OCI-LY7 (cell line): ENCODE measurements around the gene AGMAT. TPM values are rescaled to one million over a fixed set of nuclear protein-coding genes. Genes with fewer than 3 reads are reported as not detected.

Experiments
- BruUV-seq: library from RNA; stranded (reverse); fragments of 400-500 nt; replicated peaks from 2 replicates; lab custom pipeline; 2021; lab: Mats Ljungman, UMichigan
- CTCF ChIA-PET: fragments of 300-600 bp; sonication (Branson Sonifier 250); formaldehyde crosslinking; loops from one replicate; lab custom pipeline; 2022; ENCODE audit warnings: antibody characterized with exemption; ENCODE audit not compliant: unreplicated experiment; lab: Charles Lee
- POLR2A ChIA-PET: fragments of 300-600 bp; sonication (Branson Sonifier 250); formaldehyde crosslinking; loops from one replicate; lab custom pipeline; 2022; ENCODE audit warnings: antibody characterized with exemption; lab: Charles Lee
- DNase-seq: peaks from one replicate; pipeline ENCODE4 v3.0.0-alpha.2; 2015; ENCODE audit warnings: low spot score
- H2AFZ ChIP-seq: fragments of 200-600 bp; sonication (generic), shearing (Covaris generic); 2 replicates; pipeline ENCODE4 v1.6.1; 2014; ENCODE audit warnings: mild to moderate bottlenecking, antibody characterized with exemption, low read length, moderate library complexity
- H3K27ac ChIP-seq: fragments of 200-600 bp; sonication (generic); 2 replicates; pipeline ENCODE4 v1.5.1; 2014; ENCODE audit warnings: mixed run types, low read depth, mild to moderate bottlenecking, moderate library complexity, low read length, inconsistent platforms; ENCODE audit not compliant: poor library complexity, severe bottlenecking
- H3K36me3 ChIP-seq: fragments of 200-600 bp; sonication (generic); 2 replicates; pipeline ENCODE4 v1.6.1; 2014; ENCODE audit warnings: mild to moderate bottlenecking, antibody characterized with exemption, low read length, moderate library complexity, mixed read lengths; ENCODE audit not compliant: insufficient read depth
- H3K4me1 ChIP-seq: fragments of 200-600 bp; sonication (generic); 2 replicates; pipeline ENCODE4 v1.5.1; 2014; ENCODE audit warnings: mild to moderate bottlenecking, low read length; ENCODE audit not compliant: insufficient read depth, poor library complexity, severe bottlenecking
- H3K4me2 ChIP-seq: fragments of 200-600 bp; sonication (generic); 2 replicates; pipeline ENCODE4 v1.6.1; 2014; ENCODE audit warnings: mild to moderate bottlenecking, low read length
- H3K4me3 ChIP-seq: fragments of 200-600 bp; sonication (generic); 2 replicates; pipeline ENCODE4 v1.5.1; 2014; ENCODE audit warnings: mild to moderate bottlenecking, low read depth, low read length; ENCODE audit not compliant: poor library complexity, severe bottlenecking
- H3K79me2 ChIP-seq: fragments of 200-600 bp; sonication (generic); 2 replicates; pipeline ENCODE4 v1.6.1; 2016; ENCODE audit warnings: low read depth, mild to moderate bottlenecking, low read length, moderate library complexity, mixed read lengths; ENCODE audit not compliant: insufficient read depth
- H3K9me2 ChIP-seq: fragments of 200-600 bp; sonication (generic); 2 replicates; pipeline ENCODE4 v1.6.1; 2016; ENCODE audit warnings: mild to moderate bottlenecking, low read length, mixed read lengths; ENCODE audit not compliant: insufficient read depth
- H3K9me3 ChIP-seq: fragments of 200-600 bp; sonication (generic); 2 replicates; pipeline ENCODE4 v1.6.1; 2014; ENCODE audit warnings: mild to moderate bottlenecking, mixed run types, low read length, mixed read lengths
- H4K20me1 ChIP-seq: fragments of 200-600 bp; sonication (generic); 2 replicates; pipeline ENCODE4 v1.6.1; 2014; ENCODE audit warnings: mild to moderate bottlenecking, antibody characterized with exemption, low read length, moderate library complexity, mixed read lengths; ENCODE audit not compliant: insufficient read depth
- EZH2phosphoT487 ChIP-seq: fragments of 200-600 bp; sonication (generic); IDR thresholded peaks from 2 replicates; pipeline ENCODE4 v1.6.1; 2018; ENCODE audit warnings: low read depth, borderline replicate concordance, mild to moderate bottlenecking, mixed run types, antibody characterized with exemption, low read length, moderate library complexity, mixed read lengths
- intact Hi-C: fragments of 100-400 bp; cut with micrococcal nuclease; formaldehyde crosslinking; loops from one replicate; pipeline ENCODE4 v1.10.0; 2022; ENCODE audit not compliant: unreplicated experiment
- total RNA-seq, 2 experiments: library from RNA; depleted of rRNA in 1 of 2; stranded (reverse); fragments of >200 nt in 1 of 2; shearing (Covaris generic) in 1 of 2; gene quantifications; 2 replicates each; pipeline ENCODE4 v1.2.3, GENCODE V29; 2014 to 2022
- TF ChIP-seq, protein P1 (sequence below): fragments of 200-600 bp; sonication (generic); conservative IDR thresholded peaks from 2 replicates; pipeline ENCODE4 v1.5.1; 2014; ENCODE audit warnings: mild to moderate bottlenecking, antibody characterized with exemption, low read length, moderate library complexity, mixed read lengths

AGMAT gene
- total RNA-seq, 2 experiments from 2014 or later, result 0.29 to 0.54 TPM

- no peak for DNase-seq
- H3K4me2 ChIP-seq, result no peak overlapping the region
- H3K79me2 ChIP-seq, result peaks cover 83% of the 10 kb centered on the region
- no peaks in the 10 kb centered on the region for H3K9me2 ChIP-seq
- intact Hi-C loops, result no loop called here
- H2AFZ ChIP-seq, result no peak overlapping the region
- H3K4me1 ChIP-seq, result peaks cover 10% of the 10 kb centered on the region
- POLR2A ChIA-PET, result no interaction called here
- H3K9me3 ChIP-seq, result no peaks in the 10 kb centered on the region
- H4K20me1 ChIP-seq, result peaks cover 18% of the 10 kb centered on the region
- H3K27ac ChIP-seq, result no peak overlapping the region
- H3K36me3 ChIP-seq, result peaks cover 60% of the 10 kb centered on the region
- CTCF ChIA-PET, result no interaction called here
- no TSS peak for BruUV-seq
- TF ChIP-seq, protein P1, sequence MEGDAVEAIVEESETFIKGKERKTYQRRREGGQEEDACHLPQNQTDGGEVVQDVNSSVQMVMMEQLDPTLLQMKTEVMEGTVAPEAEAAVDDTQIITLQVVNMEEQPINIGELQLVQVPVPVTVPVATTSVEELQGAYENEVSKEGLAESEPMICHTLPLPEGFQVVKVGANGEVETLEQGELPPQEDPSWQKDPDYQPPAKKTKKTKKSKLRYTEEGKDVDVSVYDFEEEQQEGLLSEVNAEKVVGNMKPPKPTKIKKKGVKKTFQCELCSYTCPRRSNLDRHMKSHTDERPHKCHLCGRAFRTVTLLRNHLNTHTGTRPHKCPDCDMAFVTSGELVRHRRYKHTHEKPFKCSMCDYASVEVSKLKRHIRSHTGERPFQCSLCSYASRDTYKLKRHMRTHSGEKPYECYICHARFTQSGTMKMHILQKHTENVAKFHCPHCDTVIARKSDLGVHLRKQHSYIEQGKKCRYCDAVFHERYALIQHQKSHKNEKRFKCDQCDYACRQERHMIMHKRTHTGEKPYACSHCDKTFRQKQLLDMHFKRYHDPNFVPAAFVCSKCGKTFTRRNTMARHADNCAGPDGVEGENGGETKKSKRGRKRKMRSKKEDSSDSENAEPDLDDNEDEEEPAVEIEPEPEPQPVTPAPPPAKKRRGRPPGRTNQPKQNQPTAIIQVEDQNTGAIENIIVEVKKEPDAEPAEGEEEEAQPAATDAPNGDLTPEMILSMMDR, result no peak
- no peak for TF ChIP-seq EZH2phosphoT487
- H3K4me3 ChIP-seq, result no peak overlapping the region
These were observed 40.4 kb upstream of the AGMAT start for GRCh38 chr1:15625056-15625917.

DNA sequence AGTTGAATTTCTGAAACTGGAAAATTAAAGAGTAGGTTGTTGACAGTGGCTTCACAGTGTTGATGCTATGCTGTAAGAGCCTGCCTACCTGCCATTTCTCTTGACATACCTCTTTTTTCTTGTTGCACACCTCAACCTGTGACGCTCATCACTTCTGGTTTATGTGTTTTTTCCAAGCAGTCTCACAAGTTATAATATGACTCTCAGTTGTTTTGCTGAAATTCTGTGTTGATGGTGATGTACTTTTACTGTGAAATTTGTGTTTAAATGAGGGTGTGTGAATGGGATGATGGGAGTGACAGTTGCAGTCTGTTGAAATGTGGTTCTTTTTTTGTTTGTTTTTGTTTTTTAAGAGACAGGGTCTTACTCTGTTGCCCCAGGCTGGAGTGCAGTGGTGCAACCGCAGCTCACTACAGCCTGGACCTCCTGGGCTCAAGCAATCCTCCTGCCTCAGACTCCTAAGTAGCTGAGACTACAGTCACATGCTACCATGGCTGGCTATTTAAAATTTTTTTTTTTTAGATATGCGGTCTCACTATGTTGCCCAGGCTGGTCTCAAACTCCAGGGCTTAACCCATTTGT is 39.4 kb upstream of the AGMAT start:
- H3K27ac ChIP-seq, result no peak overlapping the region
- no peaks in the 10 kb centered on the region for H3K9me3 ChIP-seq
- H3K79me2 ChIP-seq, result peaks cover 93% of the 10 kb centered on the region
- intact Hi-C loops, result no loop called here
- POLR2A ChIA-PET, result interaction anchor here (0.7 kb wide), 1 partner anchor 57 kb away, joined by 3 read pairs; no protein-coding TSS in a partner anchor
- no TSS peak for BruUV-seq
- peaks cover 18% of the 10 kb centered on the region for H4K20me1 ChIP-seq
- peaks cover 62% of the 10 kb centered on the region for H3K36me3 ChIP-seq
- CTCF ChIA-PET, result no interaction called here
- H2AFZ ChIP-seq, result no peak overlapping the region
- DNase-seq, result no peak
- H3K4me1 ChIP-seq, result peaks cover 20% of the 10 kb centered on the region
- H3K4me3 ChIP-seq, result no peak overlapping the region
- H3K9me2 ChIP-seq, result no peaks in the 10 kb centered on the region
- TF ChIP-seq, protein P1, result no peak
- no peak for TF ChIP-seq EZH2phosphoT487
- H3K4me2 ChIP-seq, result no peak overlapping the region
